Stimulated activated CD8-positive, alpha-beta memory T cell treated with anti-CD3 and anti-CD28 coated beads, Interleukin-15, amount 100 ng/mL, for 48 hours (primary cell): ENCODE data around the gene NENF.

Experiments
- DNase-seq, 2 donors: peaks; one replicate each; pipeline ENCODE4 v3.0.0-alpha.2; 2020; ENCODE audit warnings: low read depth in 2 of 2

NENF gene

DNA sequence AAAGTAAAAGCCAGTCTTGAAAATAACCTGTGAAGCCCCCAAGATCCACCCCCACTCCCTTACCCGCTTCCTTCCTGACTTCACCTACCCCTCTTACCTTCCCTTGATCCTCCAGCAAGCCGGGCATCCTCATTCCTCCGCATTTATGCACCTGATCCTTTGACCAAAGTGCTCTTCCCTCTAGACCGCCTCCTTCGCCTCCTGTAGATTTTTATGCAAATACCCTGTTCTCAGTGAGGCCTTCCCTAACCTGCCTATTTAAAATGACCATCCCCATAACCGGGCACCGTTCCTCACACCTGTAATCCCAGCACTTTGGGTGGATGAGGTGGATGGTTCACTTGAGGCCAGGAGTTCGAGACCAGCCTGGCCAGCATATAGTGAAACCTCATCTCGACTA is 1.1 kb upstream of the NENF start:
- no peak for DNase-seq

GRCh38 chr1:212432272-212432660 is 454 bp upstream of the NENF start:
- DNase-seq, result no peak

DNA sequence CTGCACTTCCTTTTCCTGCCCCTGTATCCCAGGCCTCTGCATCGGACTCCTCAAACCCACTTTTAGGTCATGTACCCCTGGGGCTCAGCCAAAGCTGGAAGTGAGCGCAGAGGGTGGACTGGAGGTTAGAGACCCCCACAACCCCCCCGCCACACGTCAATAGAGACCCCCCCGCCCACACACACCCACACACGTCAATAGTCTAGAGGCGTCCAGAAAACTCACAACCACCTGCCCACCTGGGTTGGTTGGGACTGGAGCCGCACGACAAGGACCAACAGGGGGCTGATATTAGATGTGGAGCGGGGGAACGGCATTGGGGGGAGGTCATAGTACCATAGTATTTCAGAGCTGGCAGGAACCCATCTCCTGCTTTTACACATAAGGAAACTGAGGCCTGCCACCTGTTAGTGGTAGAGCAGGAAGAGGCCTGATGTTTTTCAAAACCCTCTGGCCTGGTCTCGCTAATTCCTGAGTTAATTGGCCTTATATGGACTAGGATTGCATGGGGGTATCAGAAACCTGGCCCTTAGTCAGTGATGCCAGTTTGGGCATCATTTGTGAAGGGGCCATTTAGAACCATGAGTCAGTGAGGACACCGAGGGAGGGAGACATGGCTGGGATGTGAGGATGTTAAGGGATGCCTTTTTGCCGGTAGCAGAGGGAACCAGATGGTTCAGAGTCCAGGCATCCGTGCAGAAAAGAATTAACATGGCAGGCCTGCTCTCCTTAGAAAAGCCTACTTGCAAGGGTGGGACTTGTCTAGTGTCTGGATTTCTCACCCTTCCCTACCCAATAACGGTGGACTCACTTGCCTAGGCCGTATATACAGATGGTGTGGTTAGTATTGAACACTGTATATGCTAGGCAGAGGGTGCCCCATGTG is 1.1 kb downstream of the NENF start:
- no peak for DNase-seq

GRCh38 chr1:212434992-212435391 is 2.3 kb downstream of the NENF start:
- no peak for DNase-seq

DNA sequence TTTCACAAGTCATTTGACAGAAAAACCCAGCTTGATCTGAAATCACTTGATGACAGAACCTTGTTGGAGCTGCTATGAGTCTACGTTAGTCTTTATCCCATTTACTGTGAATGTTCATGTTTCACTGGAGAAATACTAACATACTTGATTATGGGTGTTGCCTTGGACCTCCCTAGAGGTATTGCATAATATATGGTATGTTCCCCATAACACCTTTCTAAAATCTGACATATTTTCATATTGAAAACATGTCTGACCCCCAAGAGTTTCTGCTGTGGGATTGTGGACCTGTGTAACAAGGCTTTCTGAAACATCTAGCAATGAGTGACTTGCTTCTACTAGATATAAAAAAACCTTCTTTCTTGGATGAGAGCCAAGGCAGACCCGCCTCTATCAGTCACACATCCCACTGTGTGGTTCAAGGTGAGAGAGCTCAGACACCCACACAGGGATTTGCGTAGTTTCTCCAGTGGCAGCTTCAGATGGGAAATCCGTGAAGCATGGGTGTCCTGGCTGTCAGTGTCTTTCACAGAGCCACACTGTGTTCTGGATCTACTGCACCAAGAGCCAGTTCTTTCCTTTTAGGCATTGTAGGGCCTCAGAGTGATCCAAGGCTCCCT is 4.6 kb downstream of the NENF start:
- no peak for DNase-seq

DNA sequence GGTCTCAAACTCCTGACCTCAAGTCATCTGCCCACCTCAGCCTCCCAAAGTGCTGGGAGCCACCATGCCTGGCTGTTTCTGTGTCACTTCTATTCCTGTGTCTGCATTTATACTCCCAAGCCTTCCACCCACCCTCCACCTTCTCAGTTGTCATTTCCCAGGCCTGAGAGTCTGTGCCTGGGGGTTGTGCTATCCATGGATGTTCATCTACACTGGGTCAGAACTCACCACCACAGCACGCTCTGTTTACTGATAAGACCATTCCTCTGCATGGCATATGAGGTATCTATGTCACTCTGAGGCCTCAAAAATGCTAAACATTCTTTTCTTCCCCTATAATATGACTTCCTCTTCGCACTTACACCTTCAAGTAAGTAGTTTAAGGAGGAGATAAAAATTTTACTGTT is 6.1 kb downstream of the NENF start:
- no peak for DNase-seq

DNA sequence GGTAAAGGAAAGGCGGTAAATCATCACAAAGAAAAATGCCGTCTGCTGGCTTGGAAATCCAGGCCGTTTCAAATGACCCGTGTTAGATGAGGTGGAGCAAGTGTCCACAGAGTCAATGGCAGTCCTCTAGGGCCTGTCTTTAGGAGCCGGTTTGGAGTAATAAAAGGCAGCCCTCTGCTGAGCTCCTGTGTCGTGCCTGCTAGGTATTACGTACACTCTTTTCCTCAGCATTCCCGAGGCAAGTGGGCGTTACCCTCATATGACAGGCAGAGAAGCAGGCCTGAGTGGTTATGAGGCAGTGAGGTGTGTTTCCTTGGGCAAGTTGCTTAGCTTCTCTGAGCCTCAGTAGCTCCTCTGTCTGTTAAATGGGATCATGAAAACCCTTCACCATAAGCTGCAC is 7.7 kb downstream of the NENF start:
- no peak for DNase-seq

DNA sequence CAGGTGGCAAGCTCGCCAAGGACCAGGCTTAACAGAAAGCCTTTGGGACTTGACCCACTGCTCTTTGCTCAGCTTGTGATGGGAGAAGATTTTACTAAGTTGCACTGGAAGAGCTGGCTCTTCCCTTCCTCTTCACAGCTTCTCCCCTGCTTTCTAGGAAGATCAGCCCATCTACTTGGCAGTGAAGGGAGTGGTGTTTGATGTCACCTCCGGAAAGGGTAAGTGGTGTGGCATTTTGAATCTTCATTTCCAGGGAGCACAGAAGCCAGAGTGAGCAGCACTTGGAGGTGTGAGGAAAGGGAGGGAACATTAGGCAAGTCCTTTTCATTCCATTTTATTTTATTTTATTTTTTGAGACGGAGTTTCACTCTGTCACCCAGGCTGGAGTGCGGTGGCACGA is 9.7 kb downstream of the NENF start:
- DNase-seq, result no peak

DNA sequence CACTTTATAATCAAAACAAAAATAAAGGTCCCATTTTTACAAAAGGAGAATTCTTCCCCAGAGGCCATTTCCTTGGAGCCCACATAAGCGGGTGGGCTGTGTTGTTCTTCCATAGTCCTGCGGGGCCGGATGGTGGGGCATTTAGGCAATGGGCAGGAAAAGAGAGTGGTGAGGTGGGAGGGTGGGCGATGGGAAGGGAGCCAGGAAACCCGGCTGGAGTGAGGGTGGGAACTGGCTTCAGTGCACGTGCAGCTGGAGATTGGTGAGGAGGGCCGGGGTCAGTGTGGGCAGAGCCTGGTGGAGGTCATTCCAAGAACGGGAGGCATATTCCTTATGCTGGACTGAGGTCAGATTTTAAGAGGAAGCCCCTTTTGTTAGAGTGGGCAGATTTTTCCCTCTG is 13.6 kb downstream of the NENF start:
- no peak for DNase-seq

GRCh38 chr1:212447478-212447877 is 14.8 kb downstream of the NENF start:
- no peak for DNase-seq

GRCh38 chr1:212450331-212450881 is 17.7 kb downstream of the NENF start:
- no peak for DNase-seq

- no peak for DNase-seq
Observed at GRCh38 chr1:212451416-212452322, 18.9 kb downstream of the NENF start.

GRCh38 chr1:212452323-212453155 is 19.8 kb downstream of the NENF start:
- DNase-seq, result no peak

GRCh38 chr1:212453156-212453857 is 20.6 kb downstream of the NENF start:
- DNase-seq, result no peak

- DNase-seq, result no peak
Observed at GRCh38 chr1:212454741-212455140, 22.0 kb downstream of the NENF start.

DNA sequence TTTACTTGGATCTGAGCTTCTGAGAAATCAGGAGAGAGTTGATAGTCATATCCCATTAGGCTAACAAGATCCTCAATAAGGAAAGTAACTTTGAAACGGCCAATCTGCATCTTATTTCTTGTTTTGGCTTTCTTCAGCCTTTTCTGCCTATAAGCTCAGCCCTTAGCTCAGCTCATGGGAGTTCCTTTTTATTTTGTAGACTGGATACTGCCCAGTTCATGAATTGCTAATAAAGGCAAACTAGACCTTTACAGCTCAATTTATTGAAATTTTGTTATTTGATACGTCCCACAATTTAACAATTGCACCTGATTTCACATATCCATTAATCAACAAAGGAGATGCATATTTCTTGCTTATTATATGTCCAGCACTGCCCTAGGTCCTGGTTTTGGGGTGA is 22.7 kb downstream of the NENF start:
- no peak for DNase-seq

DNA sequence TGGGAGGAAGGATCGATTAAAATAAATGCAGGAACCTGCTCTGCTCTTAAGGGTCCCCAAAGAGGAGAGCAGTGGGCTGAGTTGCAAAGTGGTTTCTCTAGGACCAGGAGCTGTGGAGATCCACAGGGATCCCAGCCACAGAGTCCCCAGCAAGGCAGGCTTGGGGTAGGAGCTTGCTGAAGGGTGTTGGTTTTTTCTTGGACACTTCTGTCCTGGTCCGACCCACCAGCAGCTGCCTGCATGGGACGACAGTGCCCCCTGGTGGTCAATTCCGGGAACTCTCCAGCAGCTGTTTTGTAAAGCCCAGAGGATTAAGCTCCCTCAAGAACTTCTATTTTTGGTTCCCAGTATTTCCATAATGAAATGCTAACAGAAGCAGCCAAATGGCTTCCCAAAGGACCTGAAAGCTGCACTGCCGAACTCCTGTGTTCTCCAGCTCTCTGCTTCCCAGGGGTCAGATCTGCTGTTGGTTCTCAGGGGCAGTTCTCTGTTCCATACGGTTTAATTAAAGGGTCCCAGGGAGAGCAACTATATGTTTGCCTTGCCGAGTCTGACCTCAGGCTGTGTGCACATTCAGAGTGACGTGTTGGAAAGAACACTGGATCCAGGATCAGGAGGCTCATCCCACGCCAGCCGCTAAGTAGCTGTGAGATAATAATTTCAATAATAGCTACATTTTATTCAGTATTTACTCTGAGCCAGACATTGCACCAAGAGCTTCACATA is 23.2 kb downstream of the NENF start:
- DNase-seq, result peak; percentile 65 to 69

- peak; percentile 22 to 44 for DNase-seq
Observed at GRCh38 chr1:212457740-212458338, 25.1 kb downstream of the NENF start.

GRCh38 chr1:212458817-212459216 is 26.1 kb downstream of the NENF start:
- DNase-seq, result no peak
